IPS DF 6.9 (cell line): ENCODE measurements around the gene SUSD2.
"Not testable (repeated sequence)": the region's sequence is repeated elsewhere in the genome, so short reads cannot be mapped to it uniquely, and the experiment has no call there.

ENCODE experiments used
- DNase-seq: peaks from one replicate; pipeline ENCODE4 v3.0.0-alpha.2; 2013; ENCODE audit warnings: low read depth, low spot score
- H3K27ac ChIP-seq: one replicate; pipeline ENCODE4 v1.5.1; 2013; ENCODE audit warnings: low read length, control low read depth
- H3K27me3 ChIP-seq: 2 replicates; pipeline ENCODE4 v1.6.1; 2013; ENCODE audit warnings: mild to moderate bottlenecking, low read length; ENCODE audit not compliant: control insufficient read depth, insufficient read depth
- H3K36me3 ChIP-seq: 2 replicates; pipeline ENCODE4 v1.6.1; 2013; ENCODE audit warnings: low read length; ENCODE audit not compliant: control insufficient read depth, insufficient read depth
- H3K4me1 ChIP-seq: 2 replicates; pipeline ENCODE4 v1.6.1; 2013; ENCODE audit warnings: low read length; ENCODE audit not compliant: control insufficient read depth, insufficient read depth
- H3K4me3 ChIP-seq: 2 replicates; pipeline ENCODE4 v1.5.1; 2013; ENCODE audit warnings: mild to moderate bottlenecking, low read length
- H3K9me3 ChIP-seq: 2 replicates; pipeline ENCODE4 v1.6.1; 2013; ENCODE audit warnings: low read length, inconsistent platforms; ENCODE audit not compliant: control insufficient read depth, insufficient read depth
- WGBS: extraction: QIAGEN DNeasy Blood & Tissue Kit; methylation state at CpG from one replicate; pipeline ENCODE4 v1.1.7; 2013; ENCODE audit warnings: mixed read lengths, missing lambda C conversion rate; ENCODE audit not compliant: insufficient read length, insufficient coverage; 5-methylcytosine and 5-hydroxymethylcytosine counted together

Gene SUSD2

GRCh38 chr22:24205438-24206195, 24.3 kb downstream of the SUSD2 start:
- no peak for DNase-seq
- Histone ChIP-seq H3K27me3 (no peaks in the 10 kb centered on the region), H3K27ac (no peak overlapping the region), H3K9me3 (0 out of 2 replicates have a peak, but pooled peaks cover 3% of the 10 kb centered on the region), H3K4me1 (no peaks in the 10 kb centered on the region; the same call in 1 of the 2 replicates), H3K36me3 (no peaks in the 10 kb centered on the region), H3K4me3 (no peak overlapping the region)
- no CpG with 5 or more reads among the region's 8 CpGs for WGBS

- not testable (repeated sequence) for H3K4me3 ChIP-seq, H3K4me1 ChIP-seq, H3K36me3 ChIP-seq, H3K27me3 ChIP-seq, DNase-seq, H3K9me3 ChIP-seq, H3K27ac ChIP-seq
- no CpG with 5 or more reads among the region's 15 CpGs for WGBS
Measured at GRCh38 chr22:24206460-24207263, 25.4 kb downstream of the SUSD2 start.

- Histone ChIP-seq H3K27me3 (no peaks in the 10 kb centered on the region), H3K9me3 (0 out of 2 replicates have a peak, but pooled peaks cover 3% of the 10 kb centered on the region), H3K36me3 (no peaks in the 10 kb centered on the region), H3K27ac (no peak overlapping the region), H3K4me3 (no peak overlapping the region), H3K4me1 (no peaks in the 10 kb centered on the region; the same call in 1 of the 2 replicates)
- DNase-seq = no peak
- no CpG with 5 or more reads among the region's 8 CpGs for WGBS
Measured at GRCh38 chr22:24207264-24208011, 26.2 kb downstream of the SUSD2 start.

GRCh38 chr22:24208012-24208749, 26.9 kb downstream of the SUSD2 start:
- H3K36me3 ChIP-seq = no peaks in the 10 kb centered on the region
- DNase-seq = no peak
- H3K4me3 ChIP-seq = no peak overlapping the region
- no peak overlapping the region for H3K27ac ChIP-seq
- H3K4me1 ChIP-seq = no peaks in the 10 kb centered on the region; the same call in 1 of the 2 replicates
- no CpG with 5 or more reads among the region's 2 CpGs for WGBS
- no peaks in the 10 kb centered on the region for H3K27me3 ChIP-seq
- 0 out of 2 replicates have a peak, but pooled peaks cover 3% of the 10 kb centered on the region for H3K9me3 ChIP-seq

GRCh38 chr22:24209016-24209415, 27.7 kb downstream of the SUSD2 start:
- no peak for DNase-seq
- WGBS = no CpG with 5 or more reads among the region's 3 CpGs
- Histone ChIP-seq H3K27ac (no peak overlapping the region), H3K9me3 (0 out of 2 replicates have a peak, but pooled peaks cover 3% of the 10 kb centered on the region), H3K4me1 (no peaks in the 10 kb centered on the region), H3K36me3 (no peaks in the 10 kb centered on the region), H3K27me3 (no peaks in the 10 kb centered on the region), H3K4me3 (no peak overlapping the region)

- Histone ChIP-seq H3K4me3 (no peak overlapping the region), H3K9me3 (0 out of 2 replicates have a peak, but pooled peaks cover 3% of the 10 kb centered on the region), H3K36me3 (no peaks in the 10 kb centered on the region), H3K27me3 (no peaks in the 10 kb centered on the region), H3K27ac (no peak overlapping the region), H3K4me1 (no peaks in the 10 kb centered on the region)
- no peak for DNase-seq
- WGBS = no CpG with 5 or more reads among the region's 4 CpGs
Measured at GRCh38 chr22:24209687-24210086, 28.4 kb downstream of the SUSD2 start.

GRCh38 chr22:24210409-24210808, 29.1 kb downstream of the SUSD2 start:
- no CpG with 5 or more reads among the region's 11 CpGs for WGBS
- not testable (repeated sequence) for H3K36me3 ChIP-seq

GRCh38 chr22:24211716-24212115, 30.4 kb downstream of the SUSD2 start:
- not testable (repeated sequence) for H3K4me3 ChIP-seq, H3K4me1 ChIP-seq, H3K36me3 ChIP-seq, H3K27me3 ChIP-seq, H3K9me3 ChIP-seq, H3K27ac ChIP-seq, DNase-seq
- WGBS = no CpG with 5 or more reads among the region's 6 CpGs

More at GRCh38 chr22:24210409-24210808, 29.1 kb downstream of the SUSD2 start:
- H3K4me1 ChIP-seq, H3K4me3 ChIP-seq, DNase-seq, H3K27me3 ChIP-seq, H3K9me3 ChIP-seq, H3K27ac ChIP-seq: not testable (repeated sequence)

- H3K27ac ChIP-seq, H3K4me1 ChIP-seq, H3K9me3 ChIP-seq, H3K27me3 ChIP-seq, DNase-seq, H3K4me3 ChIP-seq, H3K36me3 ChIP-seq: not testable (repeated sequence)
- WGBS = no CpG with 5 or more reads among the region's 9 CpGs
Measured at GRCh38 chr22:24213111-24213510, 31.8 kb downstream of the SUSD2 start.
